Gastroesophageal sphincter (tissue), 4 donors: Measurements from ENCODE around the gene IER3. TPM values are rescaled to one million over a fixed set of nuclear protein-coding genes. Genes with fewer than 3 reads are reported as not detected.
A peak's percentile ranks its signal among the peaks of the same experiment; 100 is the strongest.

ENCODE experiments used
- ATAC-seq: fragments of 150-250 bp; one replicate; pipeline ENCODE4 v1.9.1; 2016; ENCODE audit warnings: mild to moderate bottlenecking, moderate library complexity
- H3K27ac ChIP-seq, 4 donors: fragments of 200-600 bp; sonication (generic) in 3 of 4; 1 replicate in 3 of 4; 2 replicates in 1 of 4; pipeline ENCODE4 v1.5.1; 2016 to 2019
- H3K27me3 ChIP-seq: fragments of 200-600 bp; sonication (generic); one replicate; pipeline ENCODE4 v1.5.1; 2019
- H3K36me3 ChIP-seq, 2 donors: fragments of 200-600 bp; sonication (generic); one replicate each; pipeline ENCODE4 v1.5.1; 2019; ENCODE audit warnings: control low read depth in 1 of 2
- H3K4me1 ChIP-seq, 3 donors: fragments of 200-600 bp; sonication (generic); 1 replicate in 2 of 3; 2 replicates in 1 of 3; pipeline ENCODE4 v1.5.1; 2016 to 2019; ENCODE audit warnings: control low read depth in 2 of 3
- H3K4me3 ChIP-seq, 2 donors: fragments of 200-600 bp; sonication (generic); one replicate each; pipeline ENCODE4 v1.5.1; 2019; ENCODE audit warnings: mild to moderate bottlenecking in 1 of 2, moderate library complexity in 1 of 2
- H3K9me3 ChIP-seq, 3 donors: fragments of 200-600 bp; sonication (generic); one replicate each; pipeline ENCODE4 v1.5.1; 2017 to 2019; ENCODE audit warnings: control low read depth in 2 of 3
- EP300 ChIP-seq: sonication (generic); formaldehyde crosslinking; IDR thresholded peaks from one replicate; pipeline ENCODE4 v1.6.1; 2017; ENCODE audit warnings: antibody characterized with exemption, mild to moderate bottlenecking
- POLR2A ChIP-seq, 2 donors: fragments of 450-650 bp; IDR thresholded peaks; one replicate each; pipeline ENCODE4 v1.6.1; 2017; ENCODE audit warnings: antibody characterized with exemption in 2 of 2, mild to moderate bottlenecking in 2 of 2, moderate library complexity in 1 of 2
- POLR2AphosphoS5 ChIP-seq: sonication (generic); formaldehyde crosslinking; IDR thresholded peaks from one replicate; pipeline ENCODE4 v1.6.1; 2017; ENCODE audit warnings: antibody characterized with exemption
- WGBS, 2 donors: methylation state at CpG; one replicate each; pipeline ENCODE4 v1.1.5; 2018; ENCODE audit warnings: low coverage in 1 of 2; 5-methylcytosine and 5-hydroxymethylcytosine counted together
- total RNA-seq, 4 donors: library from RNA; depleted of rRNA; stranded (reverse); fragments of >200 nt; gene quantifications; one replicate each; pipeline ENCODE4 v1.1.0, GENCODE V29; 2016
- TF ChIP-seq, protein P1 (sequence below), 4 experiments: fragments of 200-600 bp in 2 of 4; fragments of 450-650 bp in 2 of 4; sonication (generic) in 1 of 4; IDR thresholded peaks; one replicate each; pipeline ENCODE4 v1.5.1; 2017 to 2019; ENCODE audit warnings: antibody characterized with exemption in 4 of 4, mild to moderate bottlenecking in 2 of 4, moderate library complexity in 2 of 4

Gene IER3
- total RNA-seq, 4 donors from 2014 or later = 5.6 to 31.9 (median 11.3) TPM

DNA sequence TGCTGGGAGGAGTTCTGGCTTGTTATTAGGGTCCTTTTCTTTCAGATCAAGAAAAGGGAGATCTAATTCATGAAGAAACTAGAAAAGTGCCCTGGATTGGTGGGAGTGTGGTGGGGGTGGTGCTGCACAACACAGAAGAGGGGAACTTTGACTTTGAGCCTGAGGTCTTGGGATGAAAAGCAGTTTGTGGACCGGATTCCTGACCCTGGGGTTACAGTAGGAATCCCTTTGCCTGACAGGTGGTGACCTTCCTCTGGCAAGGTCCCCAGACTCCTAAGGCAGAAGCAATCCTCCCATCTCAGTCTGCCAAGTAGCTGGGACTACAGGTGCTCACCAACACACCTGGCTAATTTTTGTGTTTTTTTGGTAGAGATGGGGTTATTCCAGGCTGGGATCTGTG, 45.3 kb upstream of the IER3 start:
- 0% methylated on average over 1 of the region's 1 CpG; no CpG with 5 or more reads in 1 of the 2 donors for WGBS, 2 donors
- TF ChIP-seq EP300 = no peak
- TF ChIP-seq POLR2AphosphoS5 = no peak
- TF ChIP-seq, protein P1, sequence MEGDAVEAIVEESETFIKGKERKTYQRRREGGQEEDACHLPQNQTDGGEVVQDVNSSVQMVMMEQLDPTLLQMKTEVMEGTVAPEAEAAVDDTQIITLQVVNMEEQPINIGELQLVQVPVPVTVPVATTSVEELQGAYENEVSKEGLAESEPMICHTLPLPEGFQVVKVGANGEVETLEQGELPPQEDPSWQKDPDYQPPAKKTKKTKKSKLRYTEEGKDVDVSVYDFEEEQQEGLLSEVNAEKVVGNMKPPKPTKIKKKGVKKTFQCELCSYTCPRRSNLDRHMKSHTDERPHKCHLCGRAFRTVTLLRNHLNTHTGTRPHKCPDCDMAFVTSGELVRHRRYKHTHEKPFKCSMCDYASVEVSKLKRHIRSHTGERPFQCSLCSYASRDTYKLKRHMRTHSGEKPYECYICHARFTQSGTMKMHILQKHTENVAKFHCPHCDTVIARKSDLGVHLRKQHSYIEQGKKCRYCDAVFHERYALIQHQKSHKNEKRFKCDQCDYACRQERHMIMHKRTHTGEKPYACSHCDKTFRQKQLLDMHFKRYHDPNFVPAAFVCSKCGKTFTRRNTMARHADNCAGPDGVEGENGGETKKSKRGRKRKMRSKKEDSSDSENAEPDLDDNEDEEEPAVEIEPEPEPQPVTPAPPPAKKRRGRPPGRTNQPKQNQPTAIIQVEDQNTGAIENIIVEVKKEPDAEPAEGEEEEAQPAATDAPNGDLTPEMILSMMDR (IDR thresholded peaks at IDR 0.05) = no peak
- no peak for TF ChIP-seq POLR2A (IDR thresholded peaks at IDR 0.05)
- Histone ChIP-seq H3K36me3 (no peaks in the 10 kb centered on the region), H3K27me3 (no peaks in the 10 kb centered on the region), H3K9me3 (no peaks in the 10 kb centered on the region), H3K4me3 (no peak overlapping the region), H3K27ac (no peak overlapping the region), H3K4me1 (peaks cover 0 to 11% (median 0%) of the 10 kb centered on the region in 3 donors)
- ATAC-seq = no peak

GRCh38 chr6:30787954-30788353, 43.6 kb upstream of the IER3 start:
- peak; percentile 59 for ATAC-seq
- H3K4me3 ChIP-seq = no peak overlapping the region
- peak overlapping the region in 1 of 4 donors; percentile 51 for H3K27ac ChIP-seq
- no peaks in the 10 kb centered on the region for H3K36me3 ChIP-seq
- H3K4me1 ChIP-seq = peaks cover 0 to 5% (median 0%) of the 10 kb centered on the region in 3 donors
- no peaks in the 10 kb centered on the region for H3K9me3 ChIP-seq
- H3K27me3 ChIP-seq = no peaks in the 10 kb centered on the region
- TF ChIP-seq POLR2AphosphoS5 = no peak
- TF ChIP-seq POLR2A (IDR thresholded peaks at IDR 0.05) = no peak
- no peak for TF ChIP-seq EP300
- TF ChIP-seq, protein P1 (IDR thresholded peaks at IDR 0.05) = no peak
- WGBS, 2 donors = 33 to 56% methylated on average over 1 to 4 of the region's 5 CpGs

- H3K4me3 ChIP-seq = no peak overlapping the region
- TF ChIP-seq EP300 (no peak), POLR2A (IDR thresholded peaks at IDR 0.05) (no peak), POLR2AphosphoS5 (no peak)
- TF ChIP-seq, protein P1 (IDR thresholded peaks at IDR 0.05) = no peak
- no peak for ATAC-seq
- H3K27ac ChIP-seq = peak overlapping the region; percentile 78 to 89 (median 82)
- no peaks in the 10 kb centered on the region for H3K36me3 ChIP-seq
- peaks cover 3 to 42% (median 24%) of the 10 kb centered on the region in 3 donors for H3K4me1 ChIP-seq
- no peaks in the 10 kb centered on the region for H3K9me3 ChIP-seq
- H3K27me3 ChIP-seq = no peaks in the 10 kb centered on the region
Measured at GRCh38 chr6:30782425-30783014, 38.2 kb upstream of the IER3 start.

- peak; percentile 92 for ATAC-seq
- Histone ChIP-seq H3K9me3 (no peaks in the 10 kb centered on the region), H3K27me3 (no peaks in the 10 kb centered on the region), H3K4me3 (peak overlapping the region in 1 of 2 donors; percentile 5), H3K4me1 (peaks cover 3 to 42% (median 24%) of the 10 kb centered on the region in 3 donors), H3K36me3 (no peaks in the 10 kb centered on the region), H3K27ac (peak overlapping the region; percentile 78 to 89 (median 82))
- WGBS, 2 donors = 0 to 12% methylated on average over 6 to 9 of the region's 13 CpGs
- TF ChIP-seq, protein P1 (IDR thresholded peaks at IDR 0.05) = no peak
- no peak for TF ChIP-seq POLR2A (IDR thresholded peaks at IDR 0.05)
- TF ChIP-seq POLR2AphosphoS5 = peak; percentile 99
Measured at GRCh38 chr6:30781743-30782424, 37.5 kb upstream of the IER3 start.

DNA sequence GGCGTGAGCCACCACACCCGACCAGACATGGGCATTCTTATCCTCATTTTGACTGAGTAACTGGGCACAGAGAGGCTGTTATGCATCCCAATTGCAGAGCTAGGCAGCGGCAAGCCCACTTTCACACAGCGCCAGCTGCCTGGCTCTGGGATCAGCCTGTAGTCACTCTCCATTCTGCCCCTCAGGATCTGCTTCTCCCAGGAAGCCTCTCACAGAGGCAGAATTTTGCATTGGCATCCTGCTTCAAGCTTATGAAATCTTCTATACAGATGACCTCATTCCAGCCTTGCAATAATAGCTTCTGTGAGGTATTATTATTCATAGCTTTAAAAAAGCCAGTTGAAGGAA, 37.0 kb upstream of the IER3 start:
- WGBS, 2 donors = 50 to 80% methylated on average over 1 to 2 of the region's 4 CpGs
- TF ChIP-seq, protein P1 (IDR thresholded peaks at IDR 0.05) = no peak
- no peak for TF ChIP-seq EP300
- TF ChIP-seq POLR2A (IDR thresholded peaks at IDR 0.05) = no peak
- no peak for TF ChIP-seq POLR2AphosphoS5
- Histone ChIP-seq H3K4me3 (peak overlapping the region in 1 of 2 donors; percentile 5), H3K27ac (peak overlapping the region; percentile 78 to 89 (median 82)), H3K27me3 (no peaks in the 10 kb centered on the region), H3K36me3 (no peaks in the 10 kb centered on the region), H3K9me3 (no peaks in the 10 kb centered on the region), H3K4me1 (peaks cover 3 to 42% (median 24%) of the 10 kb centered on the region in 3 donors)
- peak; percentile 74 for ATAC-seq
